OCI-LY1 (cell line): Measurements from ENCODE around the gene IL4I1.
"Not testable (repeated sequence)": the region's sequence is repeated elsewhere in the genome, so short reads cannot be mapped to it uniquely, and the experiment has no call there.

Experiments
- H2AFZ ChIP-seq: fragments of 200-600 bp; sonication (generic), shearing (Covaris generic); 2 replicates; pipeline ENCODE4 v1.6.0; 2014; ENCODE audit warnings: antibody characterized with exemption, mild to moderate bottlenecking, low read length
- H3F3A ChIP-seq: fragments of 200-600 bp; sonication (generic), shearing (Covaris generic); 2 replicates; pipeline ENCODE4 v1.6.0; 2014; ENCODE audit warnings: mild to moderate bottlenecking, antibody characterized with exemption, low read length, moderate library complexity; ENCODE audit not compliant: insufficient read depth
- H3K27ac ChIP-seq: fragments of 200-600 bp; sonication (generic); 2 replicates; pipeline ENCODE4 v1.5.1; 2014; ENCODE audit warnings: low read length, mixed run types, mild to moderate bottlenecking, low read depth; ENCODE audit not compliant: poor library complexity, severe bottlenecking
- H3K27me3 ChIP-seq: fragments of 200-600 bp; sonication (generic); 2 replicates; pipeline ENCODE4 v1.6.0; 2014; ENCODE audit warnings: antibody characterized with exemption, mild to moderate bottlenecking, low read length, moderate library complexity; ENCODE audit not compliant: insufficient read depth
- H3K36me3 ChIP-seq: fragments of 200-600 bp; sonication (generic); 2 replicates; pipeline ENCODE4 v1.6.1; 2014; ENCODE audit warnings: mild to moderate bottlenecking, antibody characterized with exemption, low read length, moderate library complexity, mixed read lengths; ENCODE audit not compliant: insufficient read depth
- H3K4me1 ChIP-seq: fragments of 200-600 bp; sonication (generic); 2 replicates; pipeline ENCODE4 v1.5.1; 2014; ENCODE audit warnings: mild to moderate bottlenecking, low read length, moderate library complexity; ENCODE audit not compliant: insufficient read depth, severe bottlenecking
- H3K4me2 ChIP-seq: fragments of 200-600 bp; sonication (generic), shearing (Covaris generic); 2 replicates; pipeline ENCODE4 v1.6.1; 2014; ENCODE audit warnings: low read length
- H3K4me3 ChIP-seq: fragments of 200-600 bp; sonication (generic); 2 replicates; pipeline ENCODE4 v1.5.1; 2014; ENCODE audit warnings: low read length, low read depth, mild to moderate bottlenecking, mixed read lengths; ENCODE audit not compliant: poor library complexity, severe bottlenecking
- H3K79me2 ChIP-seq: fragments of 200-600 bp; shearing (Covaris generic); 2 replicates; pipeline ENCODE4 v1.6.1; 2016; ENCODE audit warnings: mixed run types, low read length, mixed read lengths; ENCODE audit not compliant: insufficient read depth
- H3K9ac ChIP-seq: fragments of 200-600 bp; sonication (generic), shearing (Covaris generic); 2 replicates; pipeline ENCODE4 v1.6.1; 2014; ENCODE audit warnings: mild to moderate bottlenecking, low read length, mixed read lengths
- H3K9me2 ChIP-seq: fragments of 200-600 bp; sonication (generic), shearing (Covaris generic); 2 replicates; pipeline ENCODE4 v1.6.1; 2014; ENCODE audit warnings: low read depth, mild to moderate bottlenecking, low read length, mixed read lengths
- H3K9me3 ChIP-seq: fragments of 200-600 bp; shearing (Covaris generic); 2 replicates; pipeline ENCODE4 v1.6.1; 2014; ENCODE audit warnings: low read length, mixed read lengths
- H4K20me1 ChIP-seq: fragments of 200-600 bp; sonication (generic), shearing (Covaris generic); 2 replicates; pipeline ENCODE4 v1.6.0; 2016; ENCODE audit warnings: mild to moderate bottlenecking, low read length; ENCODE audit not compliant: insufficient read depth
- EZH2 ChIP-seq: fragments of 200-600 bp; sonication (generic), shearing (Covaris generic); IDR thresholded peaks from 2 replicates; pipeline ENCODE4 v1.8.0; 2017; ENCODE audit warnings: borderline replicate concordance, mixed run types, mild to moderate bottlenecking, antibody characterized with exemption, low read length, moderate library complexity, mixed read lengths
- TF ChIP-seq, protein P1 (sequence below): fragments of 200-600 bp; sonication (generic), shearing (Covaris generic); IDR thresholded peaks from 2 replicates; pipeline ENCODE4 v1.5.1; 2017; ENCODE audit warnings: mild to moderate bottlenecking, antibody characterized with exemption, low read length, moderate library complexity, mixed read lengths

The IL4I1 gene

GRCh38 chr19:49925486-49925885 lies 28.8 kb upstream of the IL4I1 start:
- H3K4me1 ChIP-seq: peaks cover 89% of the 10 kb centered on the region
- no peaks in the 10 kb centered on the region for H3K9me2 ChIP-seq
- no peaks in the 10 kb centered on the region for H4K20me1 ChIP-seq
- peak overlapping the region; percentile 59 for H3K9ac ChIP-seq
- peaks cover 34% of the 10 kb centered on the region for H3K79me2 ChIP-seq
- H2AFZ ChIP-seq: no peak overlapping the region
- 0 out of 2 replicates have a peak, but pooled peaks cover 3% of the 10 kb centered on the region for H3F3A ChIP-seq
- no peak for TF ChIP-seq EZH2
- TF ChIP-seq, protein P1, sequence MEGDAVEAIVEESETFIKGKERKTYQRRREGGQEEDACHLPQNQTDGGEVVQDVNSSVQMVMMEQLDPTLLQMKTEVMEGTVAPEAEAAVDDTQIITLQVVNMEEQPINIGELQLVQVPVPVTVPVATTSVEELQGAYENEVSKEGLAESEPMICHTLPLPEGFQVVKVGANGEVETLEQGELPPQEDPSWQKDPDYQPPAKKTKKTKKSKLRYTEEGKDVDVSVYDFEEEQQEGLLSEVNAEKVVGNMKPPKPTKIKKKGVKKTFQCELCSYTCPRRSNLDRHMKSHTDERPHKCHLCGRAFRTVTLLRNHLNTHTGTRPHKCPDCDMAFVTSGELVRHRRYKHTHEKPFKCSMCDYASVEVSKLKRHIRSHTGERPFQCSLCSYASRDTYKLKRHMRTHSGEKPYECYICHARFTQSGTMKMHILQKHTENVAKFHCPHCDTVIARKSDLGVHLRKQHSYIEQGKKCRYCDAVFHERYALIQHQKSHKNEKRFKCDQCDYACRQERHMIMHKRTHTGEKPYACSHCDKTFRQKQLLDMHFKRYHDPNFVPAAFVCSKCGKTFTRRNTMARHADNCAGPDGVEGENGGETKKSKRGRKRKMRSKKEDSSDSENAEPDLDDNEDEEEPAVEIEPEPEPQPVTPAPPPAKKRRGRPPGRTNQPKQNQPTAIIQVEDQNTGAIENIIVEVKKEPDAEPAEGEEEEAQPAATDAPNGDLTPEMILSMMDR: no peak
- peak overlapping the region; percentile 61 for H3K4me2 ChIP-seq
- H3K9me3 ChIP-seq: no peaks in the 10 kb centered on the region
- H3K27me3 ChIP-seq: no peaks in the 10 kb centered on the region
- peak overlapping the region; percentile 99 for H3K27ac ChIP-seq
- peaks cover 63% of the 10 kb centered on the region for H3K36me3 ChIP-seq
- H3K4me3 ChIP-seq: peak overlapping the region; percentile 51

GRCh38 chr19:49924881-49925210 lies 28.2 kb upstream of the IL4I1 start:
- Histone ChIP-seq H3K27ac (peak overlapping the region; percentile 99), H3K4me3 (peak overlapping the region; percentile 51), H3K4me2 (peak overlapping the region; percentile 61), H3K9ac (peak overlapping the region; percentile 59), H3K36me3 (peaks cover 57% of the 10 kb centered on the region), H3K79me2 (peaks cover 39% of the 10 kb centered on the region), H3K4me1 (peaks cover 91% of the 10 kb centered on the region)
- H3F3A ChIP-seq, H3K9me2 ChIP-seq, H2AFZ ChIP-seq, H3K27me3 ChIP-seq, H4K20me1 ChIP-seq, H3K9me3 ChIP-seq: not testable (repeated sequence)

GRCh38 chr19:49924004-49924880 lies 27.6 kb upstream of the IL4I1 start:
- no peaks in the 10 kb centered on the region for H4K20me1 ChIP-seq
- no peak for TF ChIP-seq EZH2
- TF ChIP-seq, protein P1: no peak
- H2AFZ ChIP-seq: no peak overlapping the region
- no peaks in the 10 kb centered on the region for H3K27me3 ChIP-seq
- H3K27ac ChIP-seq: peak overlapping the region; percentile 99
- peak overlapping the region; percentile 59 for H3K9ac ChIP-seq
- no peaks in the 10 kb centered on the region for H3K9me2 ChIP-seq
- 0 out of 2 replicates have a peak, but pooled peaks cover 3% of the 10 kb centered on the region for H3F3A ChIP-seq
- H3K4me2 ChIP-seq: peak overlapping the region; percentile 61
- H3K4me3 ChIP-seq: peak overlapping the region; percentile 51
- H3K9me3 ChIP-seq: no peaks in the 10 kb centered on the region
- peaks cover 44% of the 10 kb centered on the region for H3K79me2 ChIP-seq
- peaks cover 94% of the 10 kb centered on the region for H3K4me1 ChIP-seq
- H3K36me3 ChIP-seq: peaks cover 56% of the 10 kb centered on the region
